NCI-H82 (cell line): ENCODE results near the gene TROAP.
A peak's percentile ranks its signal among the peaks of the same experiment; 100 is the strongest.
"Not testable (repeated sequence)": the region's sequence is repeated elsewhere in the genome, so short reads cannot be mapped to it uniquely, and the experiment has no call there.

Experiments used
- DNase-seq: peaks from one replicate; lab custom pipeline; 2025; lab: John Stamatoyannopoulos, UW

The TROAP gene

DNA sequence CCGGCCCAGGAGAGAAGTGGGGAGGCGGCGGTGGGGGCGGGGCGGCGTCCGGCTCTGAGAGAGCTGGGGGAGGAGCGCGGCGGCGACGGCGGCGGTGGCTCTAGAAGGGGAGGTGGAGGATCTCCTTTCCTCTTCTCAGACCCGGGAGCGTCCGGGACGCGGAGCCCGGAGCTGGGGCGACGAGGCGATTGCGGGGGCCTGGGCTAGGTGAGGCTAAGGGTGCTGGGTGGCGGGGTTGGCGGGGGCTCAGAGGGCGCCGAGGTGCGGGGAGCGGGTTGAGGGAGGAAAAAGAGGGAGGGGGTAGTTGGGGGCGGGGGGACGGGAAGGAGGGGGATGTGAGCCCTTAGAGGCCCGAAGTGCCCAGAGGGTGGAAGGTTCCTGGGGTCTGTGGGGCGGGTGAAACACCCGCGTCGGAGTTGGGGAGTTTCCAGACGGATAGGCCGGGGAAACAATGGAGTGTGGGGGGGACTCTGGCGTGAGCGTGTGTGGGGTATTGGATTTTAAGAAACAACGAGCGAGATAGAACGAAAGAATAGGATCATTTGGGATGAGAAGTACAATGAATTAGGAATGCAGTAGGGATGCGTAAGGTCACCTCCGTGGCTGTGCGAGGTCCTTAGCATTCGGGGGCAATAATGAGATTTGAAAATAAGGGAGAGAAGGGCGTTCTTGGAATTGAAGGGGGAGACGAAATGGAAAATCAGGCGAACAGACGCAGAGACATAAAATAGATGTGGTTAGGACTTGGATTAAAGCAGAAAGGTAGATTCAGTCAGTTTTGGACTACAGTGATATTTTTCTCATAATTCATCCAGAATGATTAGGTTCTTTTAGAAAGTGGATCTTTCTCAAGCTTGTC lies 44.6 kb downstream of the TROAP start, which contains the start of gene SPATS2:
SPATS2 (plus strand) TSS at position 82 of the 859 bp plus-strand sequence. CDS start 93,551 bp downstream, outside the sequence.
- peak; percentile 88 for DNase-seq

DNA sequence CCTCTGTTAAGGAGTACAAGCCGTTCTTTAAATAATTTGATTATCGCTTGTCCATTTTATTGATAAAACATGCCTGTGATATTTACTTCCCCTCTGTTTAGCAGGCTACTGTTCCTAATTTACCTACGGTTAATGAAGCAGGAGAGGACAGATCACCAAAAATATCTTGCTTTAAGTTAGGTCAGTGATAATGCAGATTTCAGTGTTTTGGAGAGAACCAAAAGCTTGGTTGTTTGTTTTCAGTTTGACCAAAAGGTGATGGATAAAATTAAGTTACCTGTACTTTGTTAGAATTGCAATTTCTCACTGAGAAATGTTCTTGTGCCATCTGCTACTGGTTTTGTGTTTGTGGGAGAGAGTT lies 45.2 kb downstream of the TROAP start:
- no peak for DNase-seq

GRCh38 chr12:49369411-49370145 lies 46.5 kb downstream of the TROAP start:
- DNase-seq, result peak; percentile 66

GRCh38 chr12:49370539-49370938 lies 47.5 kb downstream of the TROAP start:
- DNase-seq, result no peak

GRCh38 chr12:49375406-49375805 lies 52.4 kb downstream of the TROAP start:
- DNase-seq, result no peak

DNA sequence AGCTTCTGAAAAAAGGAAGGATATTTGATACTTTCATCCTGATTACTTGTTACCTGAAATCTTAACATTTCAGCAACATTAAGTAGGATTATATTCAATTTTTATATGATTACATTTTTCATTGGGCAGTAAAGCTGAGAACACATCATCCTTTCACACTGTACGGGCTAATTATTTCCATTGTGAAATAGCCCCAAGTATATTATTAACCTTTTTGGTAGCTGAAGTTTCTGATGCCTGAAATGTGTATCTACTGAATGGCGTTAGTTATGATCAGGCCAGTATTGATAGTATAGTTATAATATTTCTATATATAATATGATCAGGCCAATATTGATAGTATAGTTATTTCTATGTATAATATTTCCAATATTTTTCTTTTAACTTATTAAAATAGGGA lies 54.3 kb downstream of the TROAP start:
- no peak for DNase-seq

- DNase-seq, result not testable (repeated sequence)
These were observed 57.1 kb downstream of the TROAP start for GRCh38 chr12:49380184-49380583.
